Spleen (tissue), 11 donors: ENCODE data around the gene AMPH. TPM values are rescaled to one million over a fixed set of nuclear protein-coding genes. Genes with fewer than 3 reads are reported as not detected.

ENCODE experiments used
- DNase-seq: peaks from one replicate; pipeline ENCODE4 v3.0.0-alpha.2; 2020
- H3K27ac ChIP-seq, 8 donors: fragments of 200-600 bp; sonication (generic) in 7 of 8; 1 replicate in 4 of 8; 2 replicates in 4 of 8; pipeline versions ENCODE4 v1.5.0 to v1.8.0; 2016 to 2021; ENCODE audit warnings: inconsistent platforms in 4 of 8, mild to moderate bottlenecking in 4 of 8, moderate library complexity in 1 of 8
- H3K27me3 ChIP-seq, 7 donors: fragments of 200-600 bp; sonication (generic) in 6 of 7; replicated peaks in 1 of 7; 1 replicate in 4 of 7; 2 replicates in 3 of 7; pipeline versions ENCODE4 v1.5.0 to v1.8.0; 2016 to 2021; ENCODE audit warnings: inconsistent platforms in 3 of 7, mild to moderate bottlenecking in 1 of 7
- H3K36me3 ChIP-seq, 6 donors: fragments of 200-600 bp; sonication (generic) in 5 of 6; 1 replicate in 4 of 6; 2 replicates in 2 of 6; pipeline versions ENCODE4 v1.5.0 to v1.8.0; 2016 to 2021; ENCODE audit warnings: inconsistent platforms in 2 of 6
- H3K4me1 ChIP-seq, 6 donors: fragments of 200-600 bp; sonication (generic) in 5 of 6; 1 replicate in 3 of 6; 2 replicates in 3 of 6; pipeline versions ENCODE4 v1.5.0 to v1.8.0; 2016 to 2021; ENCODE audit warnings: inconsistent platforms in 3 of 6
- H3K4me3 ChIP-seq, 8 donors: fragments of 200-600 bp; sonication (generic) in 7 of 8; 1 replicate in 4 of 8; 2 replicates in 4 of 8; pipeline versions ENCODE4 v1.5.0 to v1.8.0; 2016 to 2021; ENCODE audit warnings: inconsistent platforms in 4 of 8, mild to moderate bottlenecking in 4 of 8, moderate library complexity in 2 of 8
- H3K9me3 ChIP-seq, 8 donors: fragments of 200-600 bp; sonication (generic) in 7 of 8; 1 replicate in 4 of 8; 2 replicates in 4 of 8; pipeline versions ENCODE4 v1.5.0 to v1.8.0; 2016 to 2021; ENCODE audit warnings: inconsistent platforms in 4 of 8
- CTCF ChIP-seq, 11 experiments: fragments of 200-600 bp in 7 of 11; fragments of 450-650 bp in 4 of 11; sonication (generic) in 4 of 11; IDR thresholded peaks in 8 of 11; conservative IDR thresholded peaks in 3 of 11; 1 replicate in 7 of 11; 2 replicates in 4 of 11; pipeline versions ENCODE4 v1.4.0 to v1.8.0; 2016 to 2021; ENCODE audit warnings: antibody characterized with exemption in 11 of 11, inconsistent platforms in 4 of 11, mild to moderate bottlenecking in 1 of 11
- POLR2A ChIP-seq, 3 donors: fragments of 450-650 bp; IDR thresholded peaks; one replicate each; pipeline ENCODE4 v1.5.1; 2017; ENCODE audit warnings: antibody characterized with exemption in 3 of 3, mild to moderate bottlenecking in 1 of 3
- POLR2AphosphoS5 ChIP-seq, 3 donors: sonication (generic); formaldehyde crosslinking; IDR thresholded peaks; one replicate each; pipeline ENCODE4 v1.5.1; 2017; ENCODE audit warnings: antibody characterized with exemption in 3 of 3
- WGBS, 5 donors: extraction: QIAGEN DNeasy Blood & Tissue Kit in 3 of 5; methylation state at CpG; one replicate each; pipeline versions ENCODE4 v1.1.5 to v1.1.7; 2013 to 2018; 5-methylcytosine and 5-hydroxymethylcytosine counted together
- intact Hi-C: fragments of 100-400 bp; cut with DNase I; formaldehyde crosslinking; loops from one replicate; pipeline ENCODE4 v1.15.0; 2023; ENCODE audit warnings: low total_unique reads
- polyA plus RNA-seq, 3 donors: library from polyadenylated mRNA; stranded (reverse); fragments of 200-250 nt; gene quantifications; one replicate each; pipeline ENCODE4 v1.2.1, GENCODE V29; 2013
- total RNA-seq, 7 donors: library from RNA; depleted of rRNA in 3 of 7; stranded (reverse); fragments of >200 nt in 3 of 7; fragmentation: NEBNext Ultra II Directional in 4 of 7; extraction: Animal tissue kit (Norgen Biotek cat#: 25700) in 4 of 7; gene quantifications; one replicate each; pipeline versions ENCODE4 v1.1.0 to v1.2.1, GENCODE V29; 2016 to 2021
- donor health status: healthy with polysubstance abuse.
- donor health status: DM: no; HTN: no; CAD: no; lungs with moderate emphysema.
- donor health status: DM: no; HTN: no; CAD: no.
- donor health status: Bipolar disorder and iron deficiency.
- donor health status: healthy.
- donor health status: DM: no; HTN: no; CAD: no.
- donor health status: DM: yes; HTN: yes; CAD: no.

The AMPH gene
- total and polyA plus RNA-seq, 10 donors, result 0.09 to 10.3 (median 1.1) TPM

GRCh38 chr7:38677981-38678697 lies 47.0 kb upstream of the AMPH start:
- no peaks in the 10 kb centered on the region for H3K27me3 ChIP-seq
- 81 to 87% (median 87%) methylated on average over 5 of the region's 5 CpGs for WGBS, 5 donors
- H3K9me3 ChIP-seq, result no peaks in the 10 kb centered on the region
- intact Hi-C loops, result no loop called here
- no peak for DNase-seq
- H3K4me3 ChIP-seq, result no peak overlapping the region
- peak overlapping the region in 2 of 8 donors; percentile 23 to 59 for H3K27ac ChIP-seq
- no peaks in the 10 kb centered on the region for H3K36me3 ChIP-seq
- TF ChIP-seq POLR2AphosphoS5 (IDR thresholded peaks at IDR 0.05) (no peak), CTCF (IDR thresholded peaks at IDR 0.05 in 8 of 11, conservative IDR thresholded peaks at IDR 0.05 in 3 of 11) (no peak), POLR2A (IDR thresholded peaks at IDR 0.05) (no peak)
- H3K4me1 ChIP-seq, result no peaks in the 10 kb centered on the region

- H3K9me3 ChIP-seq, result no peaks in the 10 kb centered on the region
- H3K4me1 ChIP-seq, result peaks cover 0 to 8% (median 0%) of the 10 kb centered on the region in 6 donors
- WGBS, 5 donors, result 64 to 89% (median 86%) methylated on average over 8 of the region's 8 CpGs
- H3K4me3 ChIP-seq, result no peak overlapping the region
- no peaks in the 10 kb centered on the region for H3K36me3 ChIP-seq
- DNase-seq, result no peak
- peak overlapping the region in 1 of 8 donors; percentile 65 for H3K27ac ChIP-seq
- intact Hi-C loops, result no loop called here
- TF ChIP-seq POLR2AphosphoS5 (IDR thresholded peaks at IDR 0.05), result no peak
- H3K27me3 ChIP-seq, result no peaks in the 10 kb centered on the region
Observed at GRCh38 chr7:38675494-38676106, 44.4 kb upstream of the AMPH start.

GRCh38 chr7:38674513-38674912 lies 43.3 kb upstream of the AMPH start:
- Histone ChIP-seq H3K9me3 (no peaks in the 10 kb centered on the region), H3K4me1 (peaks cover 0 to 8% (median 0%) of the 10 kb centered on the region in 6 donors), H3K27me3 (no peaks in the 10 kb centered on the region), H3K4me3 (no peak overlapping the region), H3K36me3 (no peaks in the 10 kb centered on the region), H3K27ac (peak overlapping the region in 3 of 8 donors; percentile 59 to 65 (median 62))
- 37 to 76% (median 49%) methylated on average over 1 of the region's 1 CpG for WGBS, 5 donors
- intact Hi-C loops, result no loop called here
- no peak for DNase-seq
- no peak for TF ChIP-seq CTCF (IDR thresholded peaks at IDR 0.05 in 8 of 11, conservative IDR thresholded peaks at IDR 0.05 in 3 of 11)
- TF ChIP-seq POLR2A (IDR thresholded peaks at IDR 0.05), result no peak

GRCh38 chr7:38673795-38674194 lies 42.6 kb upstream of the AMPH start:
- Histone ChIP-seq H3K27me3 (no peaks in the 10 kb centered on the region), H3K27ac (peak overlapping the region in 3 of 8 donors; percentile 59 to 65 (median 62)), H3K4me3 (no peak overlapping the region), H3K36me3 (no peaks in the 10 kb centered on the region), H3K9me3 (no peaks in the 10 kb centered on the region), H3K4me1 (peaks cover 0 to 8% (median 0%) of the 10 kb centered on the region in 6 donors)
- 55 to 85% (median 59%) methylated on average over 3 of the region's 3 CpGs for whole genome bisulfite sequencing, 5 donors
- peak in 1 of 3 donors; percentile 15 for TF ChIP-seq POLR2AphosphoS5 (IDR thresholded peaks at IDR 0.05)
- TF ChIP-seq CTCF (IDR thresholded peaks at IDR 0.05 in 8 of 11, conservative IDR thresholded peaks at IDR 0.05 in 3 of 11), result no peak
- DNase-seq, result no peak
- intact Hi-C loops, result no loop called here
